Adipocyte (in vitro differentiated cells): ENCODE measurements around the gene PBRM1.
"Not testable (repeated sequence)": the region's sequence is repeated elsewhere in the genome, so short reads cannot be mapped to it uniquely, and the experiment has no call there.

ENCODE experiments used
- DNase-seq: peaks from one replicate; pipeline ENCODE4 v3.0.0-alpha.2; 2015; ENCODE audit warnings: low read depth
- H3K27me3 ChIP-seq: replicated peaks from 2 replicates; pipeline ENCODE4 v1.7.0; 2013; ENCODE audit warnings: mild to moderate bottlenecking, low read length, moderate library complexity; ENCODE audit not compliant: control insufficient read depth, insufficient read depth
- H3K36me3 ChIP-seq: 2 replicates; pipeline ENCODE4 v1.7.0; 2013; ENCODE audit warnings: low read length, mild to moderate bottlenecking, moderate library complexity; ENCODE audit not compliant: control insufficient read depth, insufficient read depth, severe bottlenecking
- H3K4me1 ChIP-seq: 2 replicates; pipeline ENCODE4 v1.7.0; 2013; ENCODE audit warnings: mild to moderate bottlenecking, low read length, moderate library complexity; ENCODE audit not compliant: control insufficient read depth, insufficient read depth
- H3K4me3 ChIP-seq: 2 replicates; pipeline ENCODE4 v1.7.0; 2013; ENCODE audit warnings: mild to moderate bottlenecking, low read length, moderate library complexity
- H3K9ac ChIP-seq: 2 replicates; pipeline ENCODE4 v1.7.0; 2013; ENCODE audit warnings: mild to moderate bottlenecking, low read length, moderate library complexity
- H3K9me3 ChIP-seq: 2 replicates; pipeline ENCODE4 v1.7.0; 2013; ENCODE audit warnings: mild to moderate bottlenecking, low read length, moderate library complexity; ENCODE audit not compliant: control insufficient read depth

The PBRM1 gene

DNA sequence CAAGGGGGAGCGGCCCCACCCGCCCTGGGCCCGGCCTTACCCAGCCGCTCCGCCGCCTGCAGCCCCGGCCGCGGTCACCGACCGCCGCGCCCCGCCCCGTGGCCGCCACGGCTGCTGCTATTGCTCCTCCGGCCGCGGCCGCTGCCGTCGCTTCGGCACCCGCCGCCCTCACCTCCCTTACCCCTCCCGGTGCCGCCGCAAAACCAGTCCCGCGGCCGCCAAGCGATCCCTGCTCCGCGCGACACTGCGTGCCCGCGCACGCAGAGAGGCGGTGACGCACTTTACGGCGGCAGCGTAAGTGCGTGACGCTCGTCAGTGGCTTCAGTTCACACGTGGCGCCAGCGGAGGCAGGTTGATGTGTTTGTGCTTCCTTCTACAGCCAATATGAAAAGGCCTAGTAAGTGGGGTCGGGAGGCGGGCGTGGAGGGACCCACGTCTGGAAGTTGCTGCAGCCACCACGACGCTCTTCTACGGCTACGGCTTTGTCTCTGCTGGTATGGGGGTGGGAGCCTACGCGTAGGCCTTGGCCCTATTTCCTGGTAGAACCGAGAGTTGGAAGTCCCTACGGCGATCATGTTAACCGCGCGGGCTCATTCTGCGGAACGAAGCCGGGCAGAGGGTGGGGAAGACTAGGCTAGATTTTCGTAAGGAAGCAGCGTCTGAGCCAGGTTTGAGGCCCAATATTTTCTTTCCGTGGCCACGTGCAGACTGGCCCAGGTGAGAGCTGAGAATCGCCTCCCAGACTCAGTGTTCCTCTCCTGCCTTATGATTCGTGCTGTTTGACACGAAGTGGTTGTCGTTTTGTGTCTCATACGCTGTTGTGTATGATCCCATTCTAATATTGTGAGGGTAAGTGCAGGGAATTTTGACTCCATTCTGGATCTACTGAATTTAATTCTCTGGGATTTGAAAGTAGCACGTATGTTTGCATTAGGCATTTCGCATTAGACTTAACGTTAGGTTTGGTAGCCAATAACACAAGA is at the start of gene PBRM1, which contains the start of gene GNL3:
Gene PBRM1, minus strand, starts transcription at position 205 of the 983 bp plus-strand sequence.
Gene GNL3, plus strand, starts transcription at position 324 of the 983 bp plus-strand sequence. Its CDS starts 61 bp downstream, at position 385.
- Histone ChIP-seq H3K36me3 (peaks cover 41% of the 10 kb centered on the region), H3K9ac (peak within 1 kb of the TSS; percentile 99), H3K27me3 (no peaks in the 10 kb centered on the region), H3K9me3 (no peaks in the 10 kb centered on the region), H3K4me3 (peak within 1 kb of the TSS; percentile 94), H3K4me1 (peaks cover 64% of the 10 kb centered on the region)
- DNase-seq, result peak; percentile 97

DNA sequence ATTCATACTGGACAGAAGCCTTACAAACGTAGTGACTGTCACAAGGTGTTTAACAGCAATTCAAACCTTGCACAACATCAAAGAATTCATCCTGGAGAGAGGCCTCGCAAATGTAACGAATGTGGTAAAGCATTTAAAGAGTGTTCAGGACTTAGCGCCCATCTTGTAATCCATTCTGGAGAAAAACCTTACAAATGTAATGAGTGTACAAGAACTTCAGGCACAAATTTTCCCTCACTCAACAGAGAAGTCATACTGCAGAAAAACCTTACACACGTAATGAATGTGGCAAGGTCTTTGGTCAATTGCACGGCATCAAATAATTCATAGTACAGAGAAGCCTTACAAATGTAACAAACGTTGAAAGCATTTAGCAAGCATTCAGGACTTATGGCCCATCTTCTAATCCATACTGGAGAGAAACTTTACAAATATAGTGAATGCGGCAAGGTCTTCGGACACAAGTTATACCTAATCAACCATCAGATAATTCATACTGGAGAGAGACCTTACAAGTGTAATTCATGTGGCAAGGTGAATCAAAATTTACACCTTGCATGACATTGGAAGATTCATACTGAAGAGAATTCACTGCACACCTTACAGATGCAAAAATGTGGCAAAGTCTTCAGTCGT is 47.7 kb upstream of the PBRM1 start:
- Histone ChIP-seq H3K4me3 (no peak overlapping the region), H3K9ac (no peak overlapping the region), H3K9me3 (peaks cover 18% of the 10 kb centered on the region), H3K27me3 (no peaks in the 10 kb centered on the region), H3K4me1 (no peaks in the 10 kb centered on the region), H3K36me3 (peaks cover 52% of the 10 kb centered on the region)
- DNase-seq, result no peak

DNA sequence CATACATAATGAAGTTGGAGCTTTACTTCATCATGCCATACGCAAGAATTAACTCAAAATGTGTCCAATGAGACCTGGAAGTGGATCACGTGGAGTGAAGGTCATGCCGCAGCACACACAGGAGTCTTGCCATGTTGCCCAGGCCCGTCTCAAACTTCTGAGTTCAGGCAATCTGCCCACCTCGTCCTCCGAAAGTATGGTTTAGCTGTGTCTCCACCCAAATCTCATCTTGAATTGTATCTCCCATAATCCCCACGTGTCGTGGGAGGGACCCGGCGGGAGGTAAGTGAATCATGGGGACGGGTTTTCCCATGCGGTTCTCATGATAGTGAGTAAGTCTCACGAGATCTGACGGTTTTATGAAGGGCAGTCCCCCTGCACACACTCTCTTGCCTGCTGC is 45.9 kb upstream of the PBRM1 start:
- no peak overlapping the region for H3K9ac ChIP-seq
- H3K9me3 ChIP-seq, result peaks cover 18% of the 10 kb centered on the region
- H3K36me3 ChIP-seq, result peaks cover 46% of the 10 kb centered on the region
- no peak overlapping the region for H3K4me3 ChIP-seq
- H3K27me3 ChIP-seq, result no peaks in the 10 kb centered on the region
- H3K4me1 ChIP-seq, result no peaks in the 10 kb centered on the region
- no peak for DNase-seq

DNA sequence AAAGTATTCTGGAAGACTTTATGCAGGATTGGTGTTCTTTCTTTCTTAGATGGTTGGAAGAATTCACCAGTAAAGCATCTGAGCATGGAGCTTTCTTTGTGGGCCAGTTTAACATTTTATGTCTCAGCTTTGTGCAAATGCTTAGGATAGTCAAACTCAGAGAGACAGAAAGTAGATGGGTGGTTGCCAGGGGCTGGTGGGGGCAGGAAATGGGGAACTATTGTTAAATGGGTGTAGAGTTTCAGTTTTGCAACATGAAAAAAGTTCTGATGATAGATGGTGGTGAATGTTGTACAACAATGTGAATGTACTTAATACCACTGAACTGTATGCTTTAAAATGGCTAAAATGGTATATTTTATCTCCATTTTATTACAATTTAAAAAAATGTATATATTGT is 45.0 kb upstream of the PBRM1 start:
- Histone ChIP-seq H3K9me3 (peaks cover 18% of the 10 kb centered on the region), H3K27me3 (no peaks in the 10 kb centered on the region), H3K9ac (no peak overlapping the region), H3K4me3 (no peak overlapping the region), H3K36me3 (peaks cover 38% of the 10 kb centered on the region), H3K4me1 (no peaks in the 10 kb centered on the region)
- DNase-seq, result peak; percentile 41

DNA sequence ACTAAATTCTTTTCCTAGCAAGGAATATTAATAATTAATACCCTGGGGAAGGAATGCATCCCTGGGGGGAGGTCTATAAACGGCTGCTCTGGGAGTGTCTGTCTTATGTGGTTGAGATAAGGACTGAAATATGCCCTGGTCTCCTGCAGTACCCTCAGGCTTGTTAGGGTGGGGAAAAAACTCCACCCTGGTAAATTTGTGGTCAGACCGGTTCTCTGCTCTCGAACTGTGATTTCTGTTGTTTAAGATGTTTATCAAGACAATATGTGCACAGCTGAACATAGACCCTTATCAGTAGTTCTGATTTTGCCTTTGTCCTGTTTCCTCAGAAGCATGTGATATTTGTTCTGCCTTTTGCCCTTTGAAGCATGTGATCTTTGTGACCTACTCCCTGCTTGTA is 43.0 kb upstream of the PBRM1 start:
- H3K4me1 ChIP-seq, H3K27me3 ChIP-seq, H3K4me3 ChIP-seq, DNase-seq, H3K9ac ChIP-seq: not testable (repeated sequence)
- Histone ChIP-seq H3K9me3 (peaks cover 17% of the 10 kb centered on the region), H3K36me3 (peaks cover 23% of the 10 kb centered on the region)

DNA sequence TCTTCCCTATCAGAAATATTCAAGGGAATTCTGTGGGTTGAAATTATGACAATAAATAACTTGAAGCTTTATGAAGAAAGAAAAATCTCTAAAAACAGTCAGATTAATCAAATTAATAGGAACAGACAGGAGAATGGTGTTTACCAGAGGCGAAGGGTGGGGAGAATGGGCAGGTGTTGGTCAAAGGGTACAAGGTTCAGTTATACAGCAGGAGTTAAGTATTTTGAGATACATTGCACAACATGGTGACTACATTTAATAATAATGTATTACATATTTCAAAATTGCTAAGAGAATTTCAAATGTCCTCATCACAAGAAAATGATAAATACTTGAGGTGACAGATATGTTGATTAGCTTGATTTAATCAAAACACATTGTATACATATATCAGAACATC is 38.8 kb upstream of the PBRM1 start:
- no peak overlapping the region for H3K4me3 ChIP-seq
- peaks cover 3% of the 10 kb centered on the region for H3K9me3 ChIP-seq
- no peak overlapping the region for H3K9ac ChIP-seq
- peaks cover 5% of the 10 kb centered on the region for H3K4me1 ChIP-seq
- no peaks in the 10 kb centered on the region for H3K27me3 ChIP-seq
- DNase-seq, result no peak
- no peaks in the 10 kb centered on the region for H3K36me3 ChIP-seq

DNA sequence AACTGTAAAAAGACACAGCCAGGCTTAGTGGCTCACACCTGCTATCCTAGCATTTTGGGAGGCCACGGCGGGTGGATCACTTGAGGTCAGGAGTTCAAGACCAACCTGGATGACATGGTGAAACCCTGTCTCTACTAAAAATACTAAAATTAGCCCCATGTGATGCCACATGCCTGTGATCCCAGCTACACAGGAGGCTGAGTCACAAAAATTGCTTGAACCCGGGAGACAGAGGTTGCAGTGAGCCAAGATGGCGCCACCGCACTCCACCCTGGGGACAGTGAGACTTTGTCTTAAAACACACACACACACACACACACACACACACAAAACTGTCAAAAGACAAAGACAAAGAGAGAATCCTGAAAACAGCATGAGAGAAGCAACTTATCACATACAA is 38.2 kb upstream of the PBRM1 start:
- no peak overlapping the region for H3K4me3 ChIP-seq
- peaks cover 3% of the 10 kb centered on the region for H3K9me3 ChIP-seq
- H3K36me3 ChIP-seq, result peaks cover 2% of the 10 kb centered on the region
- H3K4me1 ChIP-seq, result peaks cover 5% of the 10 kb centered on the region
- no peak for DNase-seq
- no peak overlapping the region for H3K9ac ChIP-seq
- no peaks in the 10 kb centered on the region for H3K27me3 ChIP-seq

DNA sequence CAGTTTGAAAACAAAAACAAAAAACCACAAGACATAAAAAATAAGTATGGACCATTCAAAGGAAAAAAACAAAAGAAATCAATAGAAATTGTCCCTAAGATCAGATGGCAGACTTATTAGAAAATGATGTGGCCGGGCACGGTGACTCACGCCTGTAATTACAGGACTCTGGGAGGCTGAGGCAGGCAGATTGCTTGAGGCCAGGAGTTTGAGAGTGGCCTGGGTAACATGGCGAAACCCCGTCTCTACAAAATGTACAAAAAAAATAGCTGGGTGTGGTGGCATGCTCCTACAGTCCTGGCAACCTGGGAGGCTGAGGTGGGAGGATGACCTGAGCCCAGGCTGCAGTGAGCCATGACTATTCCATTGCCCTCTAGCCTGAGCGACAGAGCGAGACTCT is 36.8 kb upstream of the PBRM1 start:
- no peak overlapping the region for H3K4me3 ChIP-seq
- no peak overlapping the region for H3K9ac ChIP-seq
- DNase-seq, result no peak
- H3K9me3 ChIP-seq, result peaks cover 3% of the 10 kb centered on the region
- H3K36me3 ChIP-seq, result peaks cover 3% of the 10 kb centered on the region
- H3K4me1 ChIP-seq, result peaks cover 5% of the 10 kb centered on the region
- H3K27me3 ChIP-seq, result no peaks in the 10 kb centered on the region

DNA sequence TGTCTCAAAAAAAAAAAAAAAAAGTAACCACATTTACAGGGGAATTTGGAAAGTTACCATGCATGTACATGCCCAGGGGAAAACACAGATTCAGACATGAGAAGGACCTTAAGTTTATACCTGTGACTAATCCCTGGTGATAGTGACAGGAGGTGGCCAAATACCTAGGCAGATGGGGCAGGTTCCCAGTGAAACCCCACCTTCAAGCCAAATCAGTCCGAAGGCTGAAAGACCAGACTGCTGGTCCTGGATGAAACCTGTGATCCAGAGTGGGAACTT is 36.0 kb upstream of the PBRM1 start:
- Histone ChIP-seq H3K9me3 (peaks cover 3% of the 10 kb centered on the region), H3K4me3 (no peak overlapping the region), H3K4me1 (peaks cover 5% of the 10 kb centered on the region), H3K9ac (no peak overlapping the region), H3K36me3 (peaks cover 3% of the 10 kb centered on the region), H3K27me3 (no peaks in the 10 kb centered on the region)
- DNase-seq, result no peak

DNA sequence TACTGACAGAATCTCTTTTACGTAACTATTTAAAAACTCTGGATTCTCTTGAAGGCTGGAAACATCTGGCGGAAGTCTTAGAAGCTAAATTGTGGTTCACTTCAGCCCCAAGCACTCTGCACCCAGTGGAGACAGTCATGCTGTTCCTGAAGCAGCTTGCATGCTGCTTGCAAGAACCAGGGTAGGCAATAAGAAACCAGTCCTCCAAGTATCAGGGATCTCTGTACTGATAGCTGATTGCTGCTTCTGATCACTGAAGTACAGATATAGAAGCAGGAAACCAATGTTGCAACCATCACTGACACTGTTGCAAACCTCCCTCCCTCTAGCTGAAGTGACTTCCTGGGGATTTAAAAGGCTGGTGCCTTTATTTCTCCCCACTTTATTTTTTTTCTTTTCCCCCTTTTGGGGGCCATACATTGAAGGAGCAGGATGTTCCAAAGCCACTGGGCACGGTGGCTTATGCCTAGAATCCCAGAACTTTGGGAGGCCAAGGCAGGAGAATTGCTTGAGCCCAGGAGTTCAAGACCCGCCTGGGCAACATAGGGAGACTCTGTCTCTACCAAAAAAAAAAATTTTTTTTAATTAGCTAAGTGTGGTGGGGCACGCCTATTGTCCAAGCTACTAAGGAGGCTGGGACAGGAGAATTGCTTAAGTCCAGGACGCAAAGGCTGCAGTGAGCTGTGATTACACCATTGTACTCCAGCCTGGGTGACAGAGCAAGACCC is 35.5 kb upstream of the PBRM1 start:
- Histone ChIP-seq H3K9me3 (peaks cover 3% of the 10 kb centered on the region), H3K4me1 (peaks cover 5% of the 10 kb centered on the region), H3K27me3 (no peaks in the 10 kb centered on the region), H3K36me3 (peaks cover 3% of the 10 kb centered on the region), H3K9ac (no peak overlapping the region), H3K4me3 (no peak overlapping the region)
- no peak for DNase-seq

DNA sequence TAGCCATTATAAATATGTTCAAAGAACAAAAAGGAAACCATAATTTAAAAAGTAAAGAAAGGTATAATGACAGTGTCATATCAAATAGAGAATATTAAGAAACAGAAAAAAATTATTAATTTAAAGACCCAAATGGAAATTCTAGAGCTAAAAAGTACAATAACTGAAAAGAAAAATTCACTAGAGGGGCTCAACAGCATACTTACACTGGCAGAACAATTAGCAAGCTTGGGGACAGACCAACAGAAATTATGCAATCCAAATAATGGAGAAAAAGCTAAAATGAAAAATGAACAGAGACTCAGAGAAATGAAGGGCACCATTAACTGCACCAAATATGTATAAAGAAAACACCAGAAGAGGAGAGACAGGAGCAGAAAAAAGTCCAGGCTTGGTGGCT is 33.9 kb upstream of the PBRM1 start:
- Histone ChIP-seq H3K36me3 (peaks cover 3% of the 10 kb centered on the region), H3K9ac (no peak overlapping the region), H3K9me3 (peaks cover 3% of the 10 kb centered on the region), H3K27me3 (no peaks in the 10 kb centered on the region), H3K4me1 (peaks cover 5% of the 10 kb centered on the region), H3K4me3 (no peak overlapping the region)
- DNase-seq, result no peak
